Nephron progenitor cell (in vitro differentiated cells): ENCODE measurements around the gene SDHAF4.

Experiments used
- DNase-seq: peaks from one replicate; pipeline ENCODE4 v3.0.0; 2021
- H3K27ac Mint-ChIP-seq: 2 replicates; pipeline ENCODE4 v1.8.0; 2021; ENCODE audit warnings: mild to moderate bottlenecking, moderate library complexity, mixed read lengths
- H3K27me3 Mint-ChIP-seq: 2 replicates; pipeline ENCODE4 v1.8.0; 2021; ENCODE audit warnings: mild to moderate bottlenecking, low read depth, mixed read lengths; ENCODE audit not compliant: poor library complexity
- H3K36me3 Mint-ChIP-seq: 2 replicates; pipeline ENCODE4 v1.8.0; 2021; ENCODE audit warnings: low read depth, mixed read lengths
- H3K4me1 Mint-ChIP-seq: 2 replicates; pipeline ENCODE4 v1.8.0; 2021; ENCODE audit warnings: mixed read lengths
- H3K4me3 Mint-ChIP-seq: 2 replicates; pipeline ENCODE4 v1.8.0; 2021; ENCODE audit warnings: mild to moderate bottlenecking, moderate library complexity, mixed read lengths
- H3K9me3 Mint-ChIP-seq: 2 replicates; pipeline ENCODE4 v1.8.0; 2021; ENCODE audit warnings: mild to moderate bottlenecking, moderate library complexity, mixed read lengths
- CTCF ChIP-seq: fragments of 200-600 bp; sonication (generic); IDR thresholded peaks from 2 replicates; pipeline ENCODE4 v1.5.0; 2021; ENCODE audit warnings: antibody characterized with exemption

SDHAF4 gene

GRCh38 chr6:70574643-70575042, 7.9 kb downstream of the SDHAF4 start:
- no peak for TF ChIP-seq CTCF
- Mint-ChIP-seq H3K27ac (no peak overlapping the region), H3K4me1 (peaks cover 4% of the 10 kb centered on the region), H3K4me3 (no peak overlapping the region), H3K9me3 (peaks cover 18% of the 10 kb centered on the region), H3K27me3 (no peaks in the 10 kb centered on the region), H3K36me3 (peaks cover 74% of the 10 kb centered on the region)
- no peak for DNase-seq

DNA sequence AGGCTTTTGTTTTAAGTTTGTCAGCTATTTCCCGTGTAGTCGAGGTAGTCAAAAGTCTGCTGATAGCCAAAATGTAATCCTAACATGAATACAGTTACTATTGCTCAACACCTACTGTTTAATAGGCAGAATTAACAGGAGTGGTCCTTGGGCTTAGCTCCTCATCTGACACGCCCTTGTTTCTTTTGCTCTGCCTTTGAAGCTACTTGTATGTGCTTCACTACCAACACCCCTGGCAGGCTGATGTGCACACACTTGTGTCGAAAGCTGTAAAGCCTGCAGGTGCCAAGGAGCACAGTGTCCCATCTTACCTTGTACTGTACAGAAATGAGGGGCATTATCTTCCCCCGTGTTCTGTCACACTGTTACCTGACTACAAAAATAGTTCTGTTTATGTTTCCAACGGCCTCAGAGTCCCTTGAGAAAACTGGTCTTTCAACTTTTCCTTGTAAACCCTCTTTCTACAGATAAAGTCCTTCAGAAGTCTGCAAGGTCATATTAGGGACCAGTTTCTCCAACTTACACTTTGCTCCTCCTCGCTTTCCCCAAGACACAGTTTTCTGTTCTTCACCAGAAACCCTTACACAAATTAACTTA, 9.3 kb downstream of the SDHAF4 start:
- TF ChIP-seq CTCF, result no peak
- DNase-seq, result no peak
- Mint-ChIP-seq H3K9me3 (peaks cover 6% of the 10 kb centered on the region), H3K27ac (no peak overlapping the region), H3K4me1 (peaks cover 4% of the 10 kb centered on the region), H3K4me3 (no peak overlapping the region), H3K27me3 (no peaks in the 10 kb centered on the region), H3K36me3 (peaks cover 71% of the 10 kb centered on the region)

DNA sequence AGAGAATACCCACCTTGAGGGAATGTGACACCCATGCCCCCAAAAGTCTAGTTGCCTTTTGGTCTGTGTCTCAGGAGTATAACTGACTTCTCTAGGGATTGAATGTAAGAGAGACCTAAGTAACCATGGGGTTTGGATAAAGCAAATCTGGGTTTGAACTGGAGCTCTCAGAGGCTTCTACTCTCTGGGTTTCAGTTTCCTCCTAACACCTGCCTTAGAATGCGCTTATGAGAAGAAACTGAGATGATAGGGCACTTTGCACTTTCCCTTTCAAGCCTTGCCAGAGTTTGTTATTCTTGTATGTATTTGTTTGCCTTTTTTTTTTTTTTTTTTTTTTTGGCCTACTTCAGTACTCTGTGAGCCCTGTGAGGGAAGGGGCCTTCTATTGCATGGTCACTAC, 19.4 kb downstream of the SDHAF4 start:
- H3K9me3 Mint-ChIP-seq, result no peaks in the 10 kb centered on the region
- no peak for DNase-seq
- no peak overlapping the region for H3K4me3 Mint-ChIP-seq
- H3K4me1 Mint-ChIP-seq, result no peaks in the 10 kb centered on the region
- TF ChIP-seq CTCF, result no peak
- no peak overlapping the region for H3K27ac Mint-ChIP-seq
- no peaks in the 10 kb centered on the region for H3K27me3 Mint-ChIP-seq
- H3K36me3 Mint-ChIP-seq, result peaks cover 57% of the 10 kb centered on the region

DNA sequence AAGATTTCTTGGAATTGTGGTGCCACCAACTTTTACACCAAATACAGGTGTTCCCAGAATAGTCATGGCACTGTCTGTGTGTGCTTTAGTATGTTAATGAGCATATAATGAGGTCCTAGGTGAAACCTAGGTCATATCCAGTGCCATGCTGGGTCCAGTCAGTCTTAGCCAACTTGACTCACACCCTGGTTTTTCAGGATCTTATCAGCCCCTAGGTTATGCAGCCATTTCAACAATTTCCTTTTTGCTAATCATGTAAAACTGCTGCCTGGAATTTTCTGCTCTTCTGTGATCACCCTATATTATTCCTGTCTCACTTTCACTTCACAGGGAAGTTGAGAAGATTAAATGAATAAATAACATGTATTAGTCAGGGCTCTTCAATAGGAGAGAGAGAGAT, 23.7 kb downstream of the SDHAF4 start:
- Mint-ChIP-seq H3K4me1 (no peaks in the 10 kb centered on the region), H3K36me3 (peaks cover 48% of the 10 kb centered on the region), H3K4me3 (no peak overlapping the region), H3K27ac (peak overlapping the region; percentile 27), H3K9me3 (no peaks in the 10 kb centered on the region), H3K27me3 (no peaks in the 10 kb centered on the region)
- DNase-seq, result no peak
- TF ChIP-seq CTCF, result no peak

DNA sequence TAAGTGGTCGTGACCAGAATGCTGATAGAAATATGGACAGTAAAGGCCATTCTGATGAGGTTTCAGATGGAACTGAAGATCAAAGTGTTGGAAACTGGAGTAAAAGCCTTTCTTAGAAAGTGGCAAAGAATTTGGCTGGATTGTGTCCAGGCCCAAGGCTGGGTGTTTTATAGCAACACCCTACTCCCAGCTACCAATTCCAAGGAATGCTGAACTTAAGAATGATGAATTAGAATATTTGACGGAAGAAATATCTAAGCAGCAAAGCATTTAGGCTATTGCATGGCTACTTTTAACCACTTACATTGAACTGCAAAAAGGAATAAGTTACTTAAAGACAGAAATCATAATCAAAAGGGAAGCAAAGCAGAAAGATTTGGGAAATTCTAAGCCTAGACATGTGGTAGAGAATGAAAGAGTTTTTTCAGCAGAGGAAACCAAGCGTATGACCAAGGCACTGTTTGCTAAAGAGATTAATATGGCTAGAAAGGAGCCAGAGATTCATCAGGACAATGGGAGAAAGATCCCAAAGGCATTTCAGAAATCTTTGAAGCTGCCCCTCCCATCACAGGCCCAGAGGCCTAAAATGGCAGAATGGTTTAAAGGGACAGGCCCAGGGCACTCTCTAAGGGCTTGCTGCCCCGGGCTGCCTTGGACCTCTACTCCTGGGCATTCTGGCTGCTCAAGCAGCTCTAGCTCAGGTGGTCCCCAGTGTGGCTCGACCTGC, 25.8 kb downstream of the SDHAF4 start:
- no peak for DNase-seq
- H3K36me3 Mint-ChIP-seq, result peaks cover 37% of the 10 kb centered on the region
- TF ChIP-seq CTCF, result no peak
- H3K27ac Mint-ChIP-seq, result peak overlapping the region; percentile 36
- no peaks in the 10 kb centered on the region for H3K9me3 Mint-ChIP-seq
- H3K27me3 Mint-ChIP-seq, result no peaks in the 10 kb centered on the region
- H3K4me1 Mint-ChIP-seq, result no peaks in the 10 kb centered on the region
- H3K4me3 Mint-ChIP-seq, result no peak overlapping the region

- H3K9me3 Mint-ChIP-seq, result no peaks in the 10 kb centered on the region
- H3K4me3 Mint-ChIP-seq, result no peak overlapping the region
- no peaks in the 10 kb centered on the region for H3K4me1 Mint-ChIP-seq
- H3K36me3 Mint-ChIP-seq, result peaks cover 36% of the 10 kb centered on the region
- H3K27ac Mint-ChIP-seq, result no peak overlapping the region
- H3K27me3 Mint-ChIP-seq, result no peaks in the 10 kb centered on the region
- no peak for DNase-seq
- no peak for TF ChIP-seq CTCF
Observed at GRCh38 chr6:70593118-70593486, 26.4 kb downstream of the SDHAF4 start.
